NCI-H2171 (cell line): ENCODE data around the gene PSORS1C1.
"Not testable (repeated sequence)": the region's sequence is repeated elsewhere in the genome, so short reads cannot be mapped to it uniquely, and the experiment has no call there.

Experiments
- DNase-seq: peaks from one replicate; lab custom pipeline; 2025; lab: John Stamatoyannopoulos, UW

The PSORS1C1 gene

DNA sequence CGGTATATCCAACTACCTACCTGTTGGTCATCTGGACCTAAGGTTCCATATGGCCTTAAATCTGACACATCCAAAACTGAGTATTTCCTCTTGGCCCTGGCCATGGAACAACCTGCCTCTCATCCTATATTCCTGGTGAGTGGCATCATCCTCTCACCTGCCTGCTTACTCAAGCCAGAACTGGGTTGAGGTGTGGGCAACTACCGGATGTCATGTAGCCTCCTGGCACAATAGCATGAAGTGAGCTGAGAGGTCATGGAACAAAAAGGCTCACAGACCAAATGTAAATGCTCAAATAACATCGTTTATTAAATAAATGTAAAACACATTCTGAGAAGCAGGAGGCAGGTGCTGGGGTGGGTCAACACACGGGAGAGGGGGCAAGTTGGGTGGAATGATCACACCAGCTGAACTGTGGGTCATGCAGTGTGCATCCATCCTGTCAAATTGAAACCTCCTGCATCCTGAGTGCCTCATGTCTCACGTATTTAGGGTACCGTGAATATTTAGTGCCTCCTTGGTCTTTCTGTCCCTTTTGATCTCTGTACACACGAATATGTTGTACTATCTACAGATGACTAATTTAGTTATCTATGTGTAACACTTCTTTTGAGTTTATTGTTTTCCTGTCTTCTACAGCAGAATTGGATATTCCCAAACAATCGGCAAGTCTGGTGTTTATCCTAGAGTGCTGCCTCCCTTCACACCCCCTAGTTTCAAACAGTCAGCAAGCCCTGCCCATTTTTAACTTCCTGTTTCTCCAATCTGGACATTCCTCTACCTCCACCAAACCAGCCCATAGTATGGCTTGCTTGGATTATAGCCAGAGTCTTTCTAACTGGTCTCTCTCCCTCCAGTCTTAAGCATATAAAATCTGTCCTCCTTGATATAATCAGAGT, 63.8 kb downstream of the PSORS1C1 start:
- no peak for DNase-seq

- no peak for DNase-seq
These were observed 64.4 kb downstream of the PSORS1C1 start for GRCh38 chr6:31179042-31179386.

GRCh38 chr6:31179896-31180295, 65.3 kb downstream of the PSORS1C1 start:
- no peak for DNase-seq

DNA sequence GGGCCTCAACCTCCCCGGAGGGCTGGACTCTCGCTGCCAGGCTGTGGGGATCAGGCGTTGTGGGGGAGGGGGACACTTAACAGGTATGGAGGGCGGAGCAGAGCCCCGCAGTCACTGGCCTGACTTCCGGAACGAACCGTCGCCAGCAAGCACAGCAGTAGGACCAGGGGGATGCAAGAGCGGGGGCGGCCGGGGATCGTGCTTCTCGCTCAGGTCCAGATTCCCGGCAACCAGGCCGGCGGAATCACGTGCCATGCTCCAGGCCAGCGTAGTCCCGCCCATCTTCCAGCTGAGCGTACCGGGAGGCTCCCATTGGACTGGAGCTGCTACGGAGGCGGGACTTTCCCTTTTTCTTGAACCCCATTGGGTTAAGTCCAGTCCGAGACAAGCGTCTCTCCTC, 65.9 kb downstream of the PSORS1C1 start:
- DNase-seq, result no peak

DNA sequence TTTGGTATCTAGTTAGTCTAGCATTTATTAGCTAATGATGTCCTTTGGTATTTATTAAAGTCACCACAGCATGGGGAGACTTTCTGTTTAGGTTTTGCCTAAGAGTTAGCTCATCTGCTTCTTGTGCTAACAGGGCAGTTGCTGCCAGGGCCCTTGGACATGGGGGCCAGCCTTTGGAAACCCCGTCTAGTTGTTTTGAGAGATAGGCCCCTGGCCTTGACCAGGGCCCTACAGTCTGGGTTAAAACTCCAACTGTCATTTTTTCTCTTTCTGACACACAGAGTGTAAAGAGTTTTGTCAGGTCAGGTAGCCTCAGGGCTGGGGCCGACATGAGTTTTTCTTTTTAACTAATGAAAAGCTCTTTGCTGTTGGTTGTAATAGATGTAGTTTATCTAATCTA, 68.7 kb downstream of the PSORS1C1 start:
- DNase-seq, result not testable (repeated sequence)

- not testable (repeated sequence) for DNase-seq
These were observed 69.3 kb downstream of the PSORS1C1 start for GRCh38 chr6:31183859-31184258.

DNA sequence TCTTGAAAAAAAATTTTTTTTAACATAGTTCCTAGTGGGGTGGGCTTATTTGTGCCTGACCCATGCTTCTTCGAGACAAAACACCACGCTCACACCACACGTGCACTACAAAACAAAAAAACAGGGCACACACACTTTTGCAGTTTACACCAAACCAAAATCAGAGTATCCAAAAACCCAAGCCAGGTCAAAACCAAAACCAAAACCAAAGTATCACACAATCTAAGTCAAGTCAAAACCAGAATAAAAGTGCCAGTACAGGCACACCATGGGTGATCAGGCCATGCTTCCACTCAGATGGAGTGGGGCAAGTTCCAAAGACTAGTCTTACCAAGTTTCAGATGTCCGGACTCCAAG, 71.1 kb downstream of the PSORS1C1 start:
- not testable (repeated sequence) for DNase-seq

GRCh38 chr6:31186052-31186734, 71.6 kb downstream of the PSORS1C1 start:
- no peak for DNase-seq

- no peak for DNase-seq
These were observed 73.2 kb downstream of the PSORS1C1 start for GRCh38 chr6:31187780-31188194.

DNA sequence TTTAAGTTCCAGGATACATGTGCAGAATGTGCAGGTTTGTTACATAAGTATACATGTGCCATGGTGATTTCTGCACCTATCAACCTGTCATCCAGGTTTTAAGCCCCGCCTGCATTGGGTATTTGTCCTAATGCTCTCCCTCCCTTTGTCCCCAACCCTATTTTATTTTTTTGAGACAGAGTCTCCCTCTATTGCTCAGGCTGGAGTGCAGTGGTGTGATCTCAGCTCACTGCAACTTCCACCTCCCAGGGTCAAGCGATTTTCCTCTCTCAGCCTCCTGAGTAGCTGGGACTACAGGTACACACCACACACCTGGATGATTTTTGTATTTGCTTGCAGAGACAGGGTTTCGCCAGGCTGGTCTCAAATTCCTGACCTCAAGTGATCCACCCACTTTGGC, 74.6 kb downstream of the PSORS1C1 start:
- DNase-seq, result not testable (repeated sequence)
